Liver (tissue), 3 donors: ENCODE data around the gene GCN1.

Source experiments
- GABPA ChIP-seq, 2 donors: IDR thresholded peaks in 1 of 2; conservative IDR thresholded peaks in 1 of 2; 2 replicates each; pipeline ENCODE4 v1.6.1; 2016; ENCODE audit warnings: antibody characterized with exemption in 2 of 2, mild to moderate bottlenecking in 1 of 2, moderate library complexity in 1 of 2
- JUND ChIP-seq, 2 donors: IDR thresholded peaks; 2 replicates each; pipeline ENCODE4 v1.6.1; 2016; ENCODE audit warnings: antibody characterized with exemption in 2 of 2
- NR2F2 ChIP-seq: IDR thresholded peaks from 2 replicates; pipeline ENCODE4 v1.6.1; 2016; ENCODE audit warnings: antibody characterized with exemption
- TAF1 ChIP-seq: conservative IDR thresholded peaks from 2 replicates; pipeline ENCODE4 v1.6.1; 2016; ENCODE audit warnings: antibody characterized with exemption, mild to moderate bottlenecking
- YY1 ChIP-seq: IDR thresholded peaks from 2 replicates; pipeline ENCODE4 v1.6.1; 2016; ENCODE audit warnings: antibody characterized with exemption, mild to moderate bottlenecking
- TF ChIP-seq, protein P1 (sequence below): fragments of 150-350 bp; IDR thresholded peaks from 2 replicates; pipeline ENCODE4 v1.5.1; 2017; ENCODE audit warnings: improper control_type of control experiment, low read depth, low read length; ENCODE audit not compliant: missing input control
- TF ChIP-seq, protein P2 (sequence below): IDR thresholded peaks from 2 replicates; pipeline ENCODE4 v1.6.1; 2016; ENCODE audit warnings: antibody characterized with exemption
- donor health status: healthy.
- donor health status: healthy.

DNA sequence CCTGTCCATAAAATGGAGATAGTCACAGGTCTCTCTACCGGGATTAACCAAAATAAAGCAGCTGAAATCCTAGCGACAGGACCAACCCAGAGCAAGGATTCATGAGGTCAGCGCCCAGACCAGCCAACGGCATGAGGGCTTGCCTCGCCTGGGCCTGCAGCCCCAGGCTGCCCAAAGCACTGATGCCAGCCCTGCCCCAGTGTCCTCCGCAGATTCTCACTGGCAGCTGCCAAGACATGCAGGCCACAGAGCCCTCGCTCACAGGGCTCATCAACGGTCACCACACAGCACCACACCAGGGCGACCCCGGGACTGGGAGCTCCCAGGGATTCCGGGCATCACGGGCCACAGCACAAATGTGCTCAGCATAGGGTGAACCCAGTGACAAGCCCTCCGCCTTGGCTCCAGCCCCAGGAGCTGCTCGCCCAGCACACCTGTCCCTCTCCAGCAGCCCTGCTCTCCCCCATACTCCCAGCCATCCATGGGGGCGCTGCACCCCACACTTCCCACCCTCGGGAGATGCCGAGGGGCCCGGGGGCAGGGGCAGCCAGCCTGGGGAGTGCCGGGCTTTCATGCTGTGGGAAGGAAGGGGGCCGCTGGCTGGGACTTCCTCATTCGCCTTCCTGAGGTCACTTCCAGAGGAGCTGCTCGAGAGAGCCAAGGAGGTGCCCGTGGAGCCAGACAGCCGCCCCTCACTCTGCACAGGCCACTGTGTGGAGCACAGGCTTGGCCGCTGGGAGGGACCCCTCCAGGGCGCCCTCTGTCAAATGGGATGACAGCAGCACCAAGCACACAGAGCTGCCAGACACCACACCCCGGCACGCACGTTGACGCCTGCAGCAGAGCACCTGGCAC is 92.1 kb downstream of the GCN1 start:
- TF ChIP-seq, protein P1, sequence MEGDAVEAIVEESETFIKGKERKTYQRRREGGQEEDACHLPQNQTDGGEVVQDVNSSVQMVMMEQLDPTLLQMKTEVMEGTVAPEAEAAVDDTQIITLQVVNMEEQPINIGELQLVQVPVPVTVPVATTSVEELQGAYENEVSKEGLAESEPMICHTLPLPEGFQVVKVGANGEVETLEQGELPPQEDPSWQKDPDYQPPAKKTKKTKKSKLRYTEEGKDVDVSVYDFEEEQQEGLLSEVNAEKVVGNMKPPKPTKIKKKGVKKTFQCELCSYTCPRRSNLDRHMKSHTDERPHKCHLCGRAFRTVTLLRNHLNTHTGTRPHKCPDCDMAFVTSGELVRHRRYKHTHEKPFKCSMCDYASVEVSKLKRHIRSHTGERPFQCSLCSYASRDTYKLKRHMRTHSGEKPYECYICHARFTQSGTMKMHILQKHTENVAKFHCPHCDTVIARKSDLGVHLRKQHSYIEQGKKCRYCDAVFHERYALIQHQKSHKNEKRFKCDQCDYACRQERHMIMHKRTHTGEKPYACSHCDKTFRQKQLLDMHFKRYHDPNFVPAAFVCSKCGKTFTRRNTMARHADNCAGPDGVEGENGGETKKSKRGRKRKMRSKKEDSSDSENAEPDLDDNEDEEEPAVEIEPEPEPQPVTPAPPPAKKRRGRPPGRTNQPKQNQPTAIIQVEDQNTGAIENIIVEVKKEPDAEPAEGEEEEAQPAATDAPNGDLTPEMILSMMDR, result no peak
- TF ChIP-seq JUND (IDR thresholded peaks at IDR 0.05), result no peak
- TF ChIP-seq NR2F2, result no peak
- no peak for TF ChIP-seq YY1
- TF ChIP-seq TAF1, result no peak
- TF ChIP-seq, protein P2, sequence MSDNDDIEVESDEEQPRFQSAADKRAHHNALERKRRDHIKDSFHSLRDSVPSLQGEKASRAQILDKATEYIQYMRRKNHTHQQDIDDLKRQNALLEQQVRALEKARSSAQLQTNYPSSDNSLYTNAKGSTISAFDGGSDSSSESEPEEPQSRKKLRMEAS, result no peak
- no peak for TF ChIP-seq GABPA (IDR thresholded peaks at IDR 0.05 in 1 of 2, conservative IDR thresholded peaks at IDR 0.05 in 1 of 2)
